Astrocyte (in vitro differentiated cells and primary cell): ENCODE results near the gene NUTF2.

ENCODE experiments used
- EZH2 ChIP-seq: IDR thresholded peaks from 2 replicates; pipeline ENCODE4 v1.6.1; 2012; ENCODE audit warnings: mild to moderate bottlenecking, low read length, inconsistent platforms; ENCODE audit not compliant: insufficient read depth
- TF ChIP-seq, protein P1 (sequence below): IDR thresholded peaks from 2 replicates; pipeline ENCODE4 v1.5.1; 2011; ENCODE audit warnings: low read depth, mild to moderate bottlenecking, inconsistent platforms, low read length, moderate library complexity; ENCODE audit not compliant: insufficient read depth

DNA sequence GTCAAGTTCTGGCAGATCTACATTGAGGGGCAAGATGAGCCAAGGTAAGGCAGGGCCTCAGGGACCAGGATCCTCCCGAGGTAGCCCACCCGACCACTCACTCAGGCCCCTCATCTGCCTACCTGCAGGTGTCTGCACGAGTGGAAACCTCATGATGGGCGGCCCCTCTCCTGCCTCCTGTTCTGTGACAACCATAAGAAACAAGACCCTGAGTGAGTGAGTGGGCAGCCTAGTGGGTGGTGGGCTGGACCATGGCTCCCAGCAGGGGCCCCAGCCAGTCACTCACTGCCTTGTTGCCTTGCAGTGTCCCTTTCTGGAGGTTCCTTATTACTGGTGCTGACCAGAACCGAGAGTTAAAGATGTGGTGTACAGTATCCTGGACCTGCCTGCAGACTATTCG is 31.5 kb downstream of the NUTF2 start:
- TF ChIP-seq EZH2 = no peak
- TF ChIP-seq, protein P1, sequence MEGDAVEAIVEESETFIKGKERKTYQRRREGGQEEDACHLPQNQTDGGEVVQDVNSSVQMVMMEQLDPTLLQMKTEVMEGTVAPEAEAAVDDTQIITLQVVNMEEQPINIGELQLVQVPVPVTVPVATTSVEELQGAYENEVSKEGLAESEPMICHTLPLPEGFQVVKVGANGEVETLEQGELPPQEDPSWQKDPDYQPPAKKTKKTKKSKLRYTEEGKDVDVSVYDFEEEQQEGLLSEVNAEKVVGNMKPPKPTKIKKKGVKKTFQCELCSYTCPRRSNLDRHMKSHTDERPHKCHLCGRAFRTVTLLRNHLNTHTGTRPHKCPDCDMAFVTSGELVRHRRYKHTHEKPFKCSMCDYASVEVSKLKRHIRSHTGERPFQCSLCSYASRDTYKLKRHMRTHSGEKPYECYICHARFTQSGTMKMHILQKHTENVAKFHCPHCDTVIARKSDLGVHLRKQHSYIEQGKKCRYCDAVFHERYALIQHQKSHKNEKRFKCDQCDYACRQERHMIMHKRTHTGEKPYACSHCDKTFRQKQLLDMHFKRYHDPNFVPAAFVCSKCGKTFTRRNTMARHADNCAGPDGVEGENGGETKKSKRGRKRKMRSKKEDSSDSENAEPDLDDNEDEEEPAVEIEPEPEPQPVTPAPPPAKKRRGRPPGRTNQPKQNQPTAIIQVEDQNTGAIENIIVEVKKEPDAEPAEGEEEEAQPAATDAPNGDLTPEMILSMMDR = no peak
